Stomach (tissue), 4 donors: ENCODE measurements around the gene CBX4.

Source experiments
- CTCF ChIP-seq, 7 experiments: fragments of 450-650 bp in 4 of 7; fragments of 200-600 bp in 3 of 7; sonication (generic) in 3 of 7; IDR thresholded peaks; one replicate each; pipeline ENCODE4 v1.5.1; 2016 to 2019; ENCODE audit warnings: antibody characterized with exemption in 7 of 7, control low read depth in 2 of 7, mild to moderate bottlenecking in 1 of 7
- EP300 ChIP-seq: sonication (generic); formaldehyde crosslinking; IDR thresholded peaks from one replicate; pipeline ENCODE4 v1.6.1; 2017; ENCODE audit warnings: antibody characterized with exemption
- POLR2A ChIP-seq, 4 donors: fragments of 450-650 bp; IDR thresholded peaks; one replicate each; pipeline ENCODE4 v1.6.1; 2016; ENCODE audit warnings: antibody characterized with exemption in 4 of 4, control low read depth in 2 of 4, mild to moderate bottlenecking in 1 of 4, moderate library complexity in 1 of 4
- POLR2AphosphoS5 ChIP-seq, 3 donors: sonication (generic); formaldehyde crosslinking; IDR thresholded peaks; one replicate each; pipeline ENCODE4 v1.6.1; 2016; ENCODE audit warnings: antibody characterized with exemption in 3 of 3

DNA sequence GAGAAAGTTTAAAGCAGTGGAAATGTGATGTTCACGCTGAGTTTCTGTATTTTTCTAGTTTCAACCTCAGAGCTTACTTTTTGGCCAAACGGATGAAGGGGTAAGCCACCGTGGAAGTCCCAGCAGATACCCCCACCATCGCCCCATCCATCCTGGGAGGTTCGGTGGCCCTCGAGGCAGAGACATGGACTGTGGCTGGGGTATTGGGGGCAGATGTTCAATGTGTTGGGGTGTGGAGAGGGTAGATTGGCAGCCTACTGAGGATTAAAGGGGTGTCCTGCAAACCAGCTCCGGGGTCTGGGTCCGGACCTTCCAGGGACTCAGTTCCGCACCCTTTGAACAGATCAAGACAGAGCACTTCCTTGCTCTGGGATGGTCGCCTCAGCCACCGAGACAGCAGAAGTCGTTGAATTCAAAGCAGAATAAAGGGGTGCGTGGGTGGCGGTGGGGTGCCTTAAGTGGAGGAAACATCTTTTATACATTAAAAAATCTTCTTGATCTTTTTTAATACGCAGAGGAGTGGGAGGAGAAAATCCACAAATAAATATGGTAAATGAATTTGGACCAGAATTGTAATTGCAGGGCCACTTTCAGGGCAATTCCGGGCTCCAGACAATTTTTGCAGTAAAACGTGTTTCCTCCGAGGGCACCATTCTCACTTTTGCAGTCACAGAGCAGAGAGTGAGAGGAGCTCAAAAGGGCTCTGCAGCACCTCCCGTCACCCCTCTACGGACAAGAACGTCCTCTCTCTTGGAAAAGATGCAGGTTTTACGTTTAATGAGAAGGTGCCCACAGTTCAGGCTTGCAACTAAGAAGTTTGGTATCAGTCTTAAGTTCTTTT lies 34.2 kb downstream of the CBX4 start:
- TF ChIP-seq CTCF (IDR thresholded peaks at IDR 0.05): no peak
- no peak for TF ChIP-seq POLR2AphosphoS5 (IDR thresholded peaks at IDR 0.05)
- TF ChIP-seq POLR2A (IDR thresholded peaks at IDR 0.05): no peak
- TF ChIP-seq EP300: no peak
